22Rv1 (cell line): ENCODE data around the gene RNF114.

ENCODE experiments used
- H3K27ac ChIP-seq: fragments of 450-650 bp; 2 replicates; pipeline ENCODE4 v1.5.1; 2017
- ZFX ChIP-seq: fragments of 450-650 bp; IDR thresholded peaks from 2 replicates; pipeline ENCODE4 v1.6.1; 2017; ENCODE audit warnings: antibody characterized with exemption, borderline replicate concordance
- TF ChIP-seq, protein P1 (sequence below): fragments of 450-650 bp; IDR thresholded peaks from 2 replicates; pipeline ENCODE4 v1.5.1; 2017; ENCODE audit warnings: mild to moderate bottlenecking

Gene RNF114

DNA sequence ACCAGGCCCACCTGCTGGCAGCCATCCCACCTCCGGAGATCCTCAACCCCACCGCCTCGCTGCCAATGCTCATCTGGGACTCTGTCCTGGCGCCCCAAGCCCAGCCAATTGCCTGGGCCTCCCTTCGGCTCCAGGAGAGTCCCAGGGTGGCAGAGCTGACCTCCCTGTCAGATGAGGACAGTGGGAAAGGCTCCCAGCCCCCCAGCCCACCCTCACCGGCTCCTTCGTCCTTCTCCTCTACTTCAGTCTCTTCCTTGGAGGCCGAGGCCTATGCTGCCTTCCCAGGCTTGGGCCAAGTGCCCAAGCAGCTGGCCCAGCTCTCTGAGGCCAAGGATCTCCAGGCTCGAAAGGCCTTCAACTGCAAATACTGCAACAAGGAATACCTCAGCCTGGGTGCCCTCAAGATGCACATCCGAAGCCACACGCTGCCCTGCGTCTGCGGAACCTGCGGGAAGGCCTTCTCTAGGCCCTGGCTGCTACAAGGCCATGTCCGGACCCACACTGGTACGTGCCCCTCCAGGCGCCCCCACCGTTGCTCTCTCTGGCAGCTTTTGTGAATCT, 47.7 kb downstream of the RNF114 start:
- H3K27ac ChIP-seq = no peak overlapping the region
- TF ChIP-seq, protein P1, sequence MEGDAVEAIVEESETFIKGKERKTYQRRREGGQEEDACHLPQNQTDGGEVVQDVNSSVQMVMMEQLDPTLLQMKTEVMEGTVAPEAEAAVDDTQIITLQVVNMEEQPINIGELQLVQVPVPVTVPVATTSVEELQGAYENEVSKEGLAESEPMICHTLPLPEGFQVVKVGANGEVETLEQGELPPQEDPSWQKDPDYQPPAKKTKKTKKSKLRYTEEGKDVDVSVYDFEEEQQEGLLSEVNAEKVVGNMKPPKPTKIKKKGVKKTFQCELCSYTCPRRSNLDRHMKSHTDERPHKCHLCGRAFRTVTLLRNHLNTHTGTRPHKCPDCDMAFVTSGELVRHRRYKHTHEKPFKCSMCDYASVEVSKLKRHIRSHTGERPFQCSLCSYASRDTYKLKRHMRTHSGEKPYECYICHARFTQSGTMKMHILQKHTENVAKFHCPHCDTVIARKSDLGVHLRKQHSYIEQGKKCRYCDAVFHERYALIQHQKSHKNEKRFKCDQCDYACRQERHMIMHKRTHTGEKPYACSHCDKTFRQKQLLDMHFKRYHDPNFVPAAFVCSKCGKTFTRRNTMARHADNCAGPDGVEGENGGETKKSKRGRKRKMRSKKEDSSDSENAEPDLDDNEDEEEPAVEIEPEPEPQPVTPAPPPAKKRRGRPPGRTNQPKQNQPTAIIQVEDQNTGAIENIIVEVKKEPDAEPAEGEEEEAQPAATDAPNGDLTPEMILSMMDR = no peak
- no peak for TF ChIP-seq ZFX

DNA sequence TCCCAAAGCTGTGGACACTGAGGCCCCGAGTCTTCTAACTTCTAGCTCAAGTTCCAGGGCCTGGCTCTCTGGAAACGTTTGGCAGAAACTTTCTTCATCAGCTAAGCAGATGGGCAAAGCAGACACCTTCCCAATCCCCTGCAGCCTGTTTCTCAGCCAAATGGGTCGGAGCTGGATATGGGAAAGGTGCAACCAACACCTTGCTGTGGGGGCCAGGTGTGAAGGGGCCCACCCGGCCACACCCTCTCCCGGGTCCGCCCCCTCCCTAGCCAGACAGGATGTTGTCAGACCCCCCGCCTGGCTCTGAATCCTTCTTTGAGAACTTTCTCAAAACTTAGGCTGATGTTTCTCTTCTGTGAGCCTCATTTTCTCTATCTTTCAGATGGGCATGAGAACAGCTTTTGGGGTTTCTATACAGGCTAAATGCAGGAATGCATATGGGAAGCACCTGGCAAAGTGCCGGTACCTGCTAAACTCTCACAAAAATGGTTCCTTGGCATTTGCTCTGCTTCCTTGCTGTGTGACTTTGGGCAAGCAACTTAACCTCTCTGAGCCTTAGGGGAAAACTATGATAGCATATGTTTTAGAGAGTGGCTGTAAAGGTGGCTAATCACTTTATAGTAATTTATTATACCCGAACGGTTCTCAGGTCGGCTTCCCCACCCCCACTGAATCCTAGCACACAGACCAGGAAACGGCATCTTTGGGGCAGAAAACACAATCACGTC, 48.4 kb downstream of the RNF114 start:
- TF ChIP-seq, protein P1 = no peak
- no peak for TF ChIP-seq ZFX
- no peak overlapping the region for H3K27ac ChIP-seq

DNA sequence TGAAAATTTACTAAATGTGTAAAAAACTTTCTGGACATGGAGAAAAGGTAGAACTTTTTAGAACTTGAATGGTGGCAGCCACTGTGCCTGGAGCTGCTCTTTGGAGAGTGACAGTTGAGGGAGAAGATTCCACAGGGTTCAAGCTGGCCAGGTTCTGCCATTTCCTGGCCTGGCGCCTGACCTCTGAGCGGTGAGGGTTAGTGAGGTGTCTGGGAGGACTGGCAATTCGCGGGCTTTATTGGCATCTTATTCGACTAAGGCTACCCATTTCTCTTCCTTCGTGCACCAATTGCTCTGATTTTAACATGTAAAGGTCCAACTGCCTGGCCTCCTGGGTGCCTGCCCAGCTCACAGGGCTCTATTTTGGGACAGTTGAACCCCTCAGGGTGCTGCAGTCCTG, 49.0 kb downstream of the RNF114 start:
- no peak overlapping the region for H3K27ac ChIP-seq
- TF ChIP-seq, protein P1 = no peak
- TF ChIP-seq ZFX = no peak

DNA sequence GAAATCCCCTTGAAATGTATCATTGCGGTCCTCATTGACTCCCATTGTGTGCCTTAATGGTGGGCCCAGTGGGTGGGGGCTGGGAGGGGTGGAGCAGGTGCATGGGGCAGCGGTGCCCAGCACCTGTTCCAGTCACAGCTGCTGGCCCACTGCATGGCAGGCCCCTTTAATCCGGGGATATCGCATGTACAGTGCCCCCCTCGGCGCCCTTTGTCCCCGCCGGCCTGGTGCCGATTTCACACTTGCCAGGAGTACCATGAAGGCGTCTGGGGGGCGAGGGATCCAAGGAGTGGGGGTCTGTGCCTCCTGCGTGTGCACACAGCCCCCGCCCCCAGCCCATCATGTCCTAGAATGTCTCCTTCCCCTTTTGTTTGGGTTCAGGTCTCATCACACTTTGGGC, 49.4 kb downstream of the RNF114 start:
- H3K27ac ChIP-seq = no peak overlapping the region
- TF ChIP-seq, protein P1 = no peak
- no peak for TF ChIP-seq ZFX

DNA sequence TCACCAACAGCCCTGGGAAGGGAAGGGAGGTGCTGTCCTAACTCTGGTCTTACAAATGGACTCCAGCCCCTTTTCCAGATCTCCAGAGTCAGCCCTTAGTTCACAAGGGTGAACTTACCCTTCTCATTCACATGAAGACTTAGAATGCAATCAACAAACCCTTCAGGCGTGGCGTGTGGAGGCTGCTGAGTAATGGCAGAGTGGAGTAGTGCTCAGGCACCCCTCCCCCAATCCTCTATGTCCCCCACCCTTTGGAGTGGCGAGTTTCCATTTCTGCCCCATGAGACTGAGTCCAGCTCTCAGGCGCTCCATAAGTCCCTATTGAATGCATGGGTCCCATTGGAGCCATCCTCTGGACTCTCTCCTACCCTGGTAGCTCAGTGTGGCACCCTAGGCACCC, 49.9 kb downstream of the RNF114 start:
- no peak overlapping the region for H3K27ac ChIP-seq
- TF ChIP-seq, protein P1 = no peak
- no peak for TF ChIP-seq ZFX

DNA sequence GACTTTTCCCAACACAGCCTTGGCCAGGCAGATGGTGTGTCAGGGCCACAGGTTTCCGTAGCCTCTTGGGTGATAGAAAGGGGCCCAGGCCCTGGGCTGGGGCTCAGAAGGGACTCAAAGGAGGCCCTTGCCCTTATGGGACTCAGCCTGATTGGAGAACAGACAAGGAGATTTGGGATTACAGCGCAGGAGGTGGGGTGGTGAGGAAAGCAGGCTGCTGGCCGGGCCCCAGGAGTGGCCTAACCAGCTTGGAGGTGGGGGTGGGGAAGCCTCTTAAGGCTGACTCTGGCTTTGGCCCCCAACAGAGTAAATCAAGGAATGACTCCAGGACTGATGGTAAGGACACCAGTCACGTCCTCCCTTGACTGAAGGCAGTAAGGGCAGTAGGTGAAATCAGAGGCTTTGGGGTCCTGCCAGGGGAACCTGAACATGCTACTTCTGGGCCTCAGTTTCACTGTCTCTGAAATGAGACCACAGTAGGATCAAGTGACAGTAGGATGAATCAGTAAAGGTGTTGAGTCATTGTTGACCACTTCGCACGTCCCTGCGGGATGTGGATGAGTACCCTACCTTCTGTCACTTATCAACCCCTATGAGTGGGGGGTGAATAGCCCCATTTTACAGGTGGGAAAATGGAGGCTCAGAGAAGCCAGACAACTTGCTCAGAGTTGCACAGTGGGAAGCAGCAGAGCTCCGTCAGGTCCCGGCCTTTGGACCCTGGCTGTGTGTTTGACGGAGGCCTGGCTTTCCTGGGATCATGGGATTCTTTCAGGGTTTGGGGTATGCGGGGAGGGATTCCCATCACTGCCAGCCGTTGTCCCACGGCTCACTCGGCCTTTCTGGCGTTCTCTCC, 51.0 kb downstream of the RNF114 start:
- TF ChIP-seq, protein P1 = no peak
- no peak for TF ChIP-seq ZFX
- H3K27ac ChIP-seq = no peak overlapping the region
